K562 (cell line): ENCODE data around the gene TIMP2. TPM values are rescaled to one million over a fixed set of nuclear protein-coding genes. Genes with fewer than 3 reads are reported as not detected.

ENCODE experiments used
- ATAC-seq: fragments of 200-7000 bp; cut with Tn5 transposase; 3 replicates; pipeline ENCODE4 v1.9.1; 2020; ENCODE audit warnings: moderate library complexity
- BruUV-seq: library from RNA; stranded (reverse); fragments of 400-500 nt; replicated peaks from 2 replicates; lab custom pipeline; 2021; lab: Mats Ljungman, UMichigan
- CTCF ChIA-PET: fragments of 300-600 bp; formaldehyde crosslinking; extraction: SDS; loops from one replicate; lab custom pipeline; 2021; ENCODE audit warnings: low intra/inter-chr PET ratio; lab: Yijun Ruan, JAX
- POLR2A ChIA-PET: fragments of 300-600, 350-650 bp; sonication (Branson Sonifier 250); formaldehyde crosslinking; extraction: SDS; loops from one replicate; lab custom pipeline; 2021; ENCODE audit warnings: antibody characterized with exemption, inconsistent platforms; lab: Yijun Ruan, JAX
- DNase-seq, 4 experiments: peaks; one replicate each; pipeline versions ENCODE4 v3.0.0 to v3.0.0-alpha.2; 2011 to 2018; ENCODE audit warnings: low spot score in 3 of 4, mixed read lengths in 3 of 4; ENCODE audit errors: extremely low read depth in 1 of 4
- FAIRE-seq: peaks from 2 replicates; lab custom pipeline; 2011; peaks lifted over from hg19 to GRCh38; lab: Jason Lieb, UNC
- H2AFZ ChIP-seq: 2 replicates; pipeline ENCODE4 v1.6.0; 2011; ENCODE audit warnings: low read depth, low read length, control low read depth, inconsistent platforms
- H3K27ac ChIP-seq: fragments of 200-600 bp; 3 replicates; pipeline ENCODE4 v1.8.0; 2011; ENCODE audit warnings: low read depth, mild to moderate bottlenecking, control low read depth, inconsistent platforms, low read length, moderate library complexity, mixed read lengths; ENCODE audit errors: extremely low read depth
- H3K27me3 ChIP-seq, 2 experiments: fragments of 300-600 bp in 1 of 2; 2 replicates in 1 of 2; 3 replicates in 1 of 2; pipeline versions ENCODE4 v1.6.0 to v1.8.0; 2011; ENCODE audit warnings: inconsistent platforms in 2 of 2, low read length in 2 of 2, mild to moderate bottlenecking in 1 of 2, mixed read lengths in 1 of 2, moderate library complexity in 1 of 2; ENCODE audit not compliant: control insufficient read depth in 2 of 2, insufficient read depth in 2 of 2
- H3K36me3 ChIP-seq: fragments of 300-600 bp; 3 replicates; pipeline ENCODE4 v1.8.0; 2011; ENCODE audit warnings: mild to moderate bottlenecking, low read length, inconsistent platforms; ENCODE audit not compliant: control insufficient read depth, insufficient read depth
- H3K4me1 ChIP-seq, 2 experiments: fragments of 200-600 bp in 1 of 2; replicated peaks in 1 of 2; 2 replicates in 1 of 2; 3 replicates in 1 of 2; pipeline versions ENCODE4 v1.5.1 to v1.8.0; 2011; ENCODE audit warnings: inconsistent platforms in 2 of 2, low read length in 2 of 2, mild to moderate bottlenecking in 1 of 2, mixed read lengths in 1 of 2, moderate library complexity in 1 of 2; ENCODE audit not compliant: control insufficient read depth in 2 of 2, insufficient read depth in 2 of 2
- H3K4me2 ChIP-seq: 2 replicates; pipeline ENCODE4 v1.6.1; 2011; ENCODE audit warnings: low read length, control low read depth, inconsistent platforms, mixed read lengths; ENCODE audit not compliant: insufficient read depth
- H3K4me3 ChIP-seq: fragments of 200-600 bp; sonication (generic), shearing (Covaris generic); 2 replicates; pipeline ENCODE4 v1.5.1; 2016; ENCODE audit warnings: control low read depth, inconsistent platforms
- H3K79me2 ChIP-seq: fragments of 200-600 bp; 3 replicates; pipeline ENCODE4 v1.8.0; 2011; ENCODE audit warnings: low read length, inconsistent platforms; ENCODE audit not compliant: control insufficient read depth, insufficient read depth
- H3K9ac ChIP-seq, 2 experiments: 2 replicates each; pipeline versions ENCODE4 v1.6.0 to v1.6.1; 2011; ENCODE audit warnings: low read depth in 2 of 2, low read length in 2 of 2, control low read depth in 1 of 2, inconsistent platforms in 1 of 2, mild to moderate bottlenecking in 1 of 2, mixed read lengths in 1 of 2; ENCODE audit not compliant: insufficient read depth in 1 of 2
- H3K9me1 ChIP-seq: one replicate; pipeline ENCODE4 v1.6.0; 2011; ENCODE audit warnings: inconsistent platforms, mild to moderate bottlenecking, low read length, moderate library complexity; ENCODE audit not compliant: control insufficient read depth, insufficient read depth
- H3K9me3 ChIP-seq: replicated peaks from 2 replicates; pipeline ENCODE4 v1.5.1; 2011; ENCODE audit warnings: low read depth, low read length, inconsistent platforms; ENCODE audit not compliant: control insufficient read depth, insufficient read depth
- H4K20me1 ChIP-seq: replicated peaks from 2 replicates; pipeline ENCODE4 v1.6.1; 2011; ENCODE audit warnings: low read length, inconsistent platforms, mixed read lengths; ENCODE audit not compliant: control insufficient read depth, insufficient read depth
- CBFA2T2 ChIP-seq: fragments of 450-650 bp; conservative IDR thresholded peaks from 2 replicates; pipeline ENCODE4 v1.6.1; 2017; ENCODE audit warnings: mild to moderate bottlenecking
- HLTF ChIP-seq: fragments of 450-650 bp; IDR thresholded peaks from 2 replicates; pipeline ENCODE4 v1.6.1; 2016
- MEF2D ChIP-seq: conservative IDR thresholded peaks from 2 replicates; pipeline ENCODE4 v1.6.1; 2016; ENCODE audit warnings: low read depth, missing genetic modification characterization, missing compliant biosample characterization
- NFIC ChIP-seq: fragments of 450-650 bp; IDR thresholded peaks from 2 replicates; pipeline ENCODE4 v1.6.1; 2017; ENCODE audit warnings: mild to moderate bottlenecking, inconsistent platforms
- SMAD4 ChIP-seq: fragments of 250-450 bp; sonication (Bioruptor Pico); conservative IDR thresholded peaks from 2 replicates; pipeline ENCODE4 v1.8.0; 2021; ENCODE audit warnings: inconsistent platforms, mild to moderate bottlenecking, moderate library complexity
- TEAD1 ChIP-seq, 2 experiments: fragments of 450-650 bp in 1 of 2; sonication (generic) in 1 of 2; formaldehyde crosslinking; IDR thresholded peaks; 2 replicates each; pipeline versions ENCODE4 v1.4.0 to v1.8.0; 2020 to 2022; ENCODE audit warnings: mild to moderate bottlenecking in 2 of 2, missing genetic modification reagents in 1 of 2
- ZNF23 ChIP-seq: fragments of 250-450 bp; sonication (Bioruptor Pico); IDR thresholded peaks from 2 replicates; pipeline ENCODE4 v1.4.0; 2020; ENCODE audit warnings: mild to moderate bottlenecking
- ZNF436 ChIP-seq: fragments of 250-450, 450-650 bp; sonication (Bioruptor Pico); formaldehyde crosslinking; IDR thresholded peaks from 2 replicates; pipeline ENCODE4 v1.7.0; 2020; ENCODE audit warnings: mild to moderate bottlenecking
- WGBS: fragments of 100-300 bp; shearing (Covaris generic); methylation state at CpG from one replicate; pipeline ENCODE4 v1.1.6; 2016; ENCODE audit warnings: low coverage, mixed read lengths; ENCODE audit not compliant: insufficient coverage; ENCODE audit errors: missing lambda C conversion rate; 5-methylcytosine and 5-hydroxymethylcytosine counted together
- in situ Hi-C: fragments of 300-500 bp; cut with MboI; formaldehyde crosslinking; loops from 4 replicates; pipeline ENCODE4 v1.15.0; 2018; ENCODE audit warnings: inconsistent platforms, mixed read lengths
- intact Hi-C: fragments of 100-400 bp; cut with micrococcal nuclease; formaldehyde crosslinking; loops from 2 replicates; pipeline ENCODE4 v1.14.2; 2022
- polyA plus RNA-seq, 8 experiments: library from polyadenylated mRNA; depleted of rRNA in 4 of 8; stranded (reverse) in 5 of 8; unstranded in 3 of 8; fragments of >200 nt; fragmentation: Nextera tagmentation in 2 of 8; fragmentation: Illumina TruSeq in 1 of 8; extraction: Ambion mirVana in 2 of 8; extraction: Trizol in 1 of 8; gene quantifications; 2 replicates each; pipeline versions ENCODE4 v1.2.1 to v1.2.3, GENCODE V29; 2011 to 2014; ENCODE audit warnings: inconsistent platforms in 1 of 8, missing spikeins in 1 of 8
- total RNA-seq, 7 experiments: library from RNA; depleted of rRNA in 6 of 7; stranded (reverse); fragments of >200 nt in 6 of 7; fragmentation: Illumina TruSeq in 2 of 7; extraction: Trizol in 2 of 7; gene quantifications; 2 replicates each; pipeline versions ENCODE4 v1.2.1 to v1.2.3, GENCODE V29; 2011 to 2021; ENCODE audit warnings: low replicate concordance in 1 of 7
- TF ChIP-seq, protein P1 (sequence below): sonication (generic); formaldehyde crosslinking; IDR thresholded peaks from 2 replicates; pipeline ENCODE4 v1.8.1; 2023; ENCODE audit warnings: mild to moderate bottlenecking, missing genetic modification reagents
- TF ChIP-seq, protein P2 (sequence below): fragments of 250-450 bp; sonication (Bioruptor Pico); IDR thresholded peaks from 2 replicates; pipeline ENCODE4 v1.8.0; 2022; ENCODE audit warnings: moderate library complexity, mild to moderate bottlenecking, inconsistent platforms
- TF ChIP-seq, protein P3 (sequence below): fragments of 150-350 bp; IDR thresholded peaks from 2 replicates; pipeline ENCODE4 v1.6.1; 2014; ENCODE audit warnings: low read depth, mild to moderate bottlenecking, low read length, borderline replicate concordance

Gene TIMP2
- total and polyA plus RNA-seq, 9 of the 15 experiments (the other 6 are each of a cell fraction or from before 2014, with no cell fraction given): 0.55 TPM; not detected in 8

DNA sequence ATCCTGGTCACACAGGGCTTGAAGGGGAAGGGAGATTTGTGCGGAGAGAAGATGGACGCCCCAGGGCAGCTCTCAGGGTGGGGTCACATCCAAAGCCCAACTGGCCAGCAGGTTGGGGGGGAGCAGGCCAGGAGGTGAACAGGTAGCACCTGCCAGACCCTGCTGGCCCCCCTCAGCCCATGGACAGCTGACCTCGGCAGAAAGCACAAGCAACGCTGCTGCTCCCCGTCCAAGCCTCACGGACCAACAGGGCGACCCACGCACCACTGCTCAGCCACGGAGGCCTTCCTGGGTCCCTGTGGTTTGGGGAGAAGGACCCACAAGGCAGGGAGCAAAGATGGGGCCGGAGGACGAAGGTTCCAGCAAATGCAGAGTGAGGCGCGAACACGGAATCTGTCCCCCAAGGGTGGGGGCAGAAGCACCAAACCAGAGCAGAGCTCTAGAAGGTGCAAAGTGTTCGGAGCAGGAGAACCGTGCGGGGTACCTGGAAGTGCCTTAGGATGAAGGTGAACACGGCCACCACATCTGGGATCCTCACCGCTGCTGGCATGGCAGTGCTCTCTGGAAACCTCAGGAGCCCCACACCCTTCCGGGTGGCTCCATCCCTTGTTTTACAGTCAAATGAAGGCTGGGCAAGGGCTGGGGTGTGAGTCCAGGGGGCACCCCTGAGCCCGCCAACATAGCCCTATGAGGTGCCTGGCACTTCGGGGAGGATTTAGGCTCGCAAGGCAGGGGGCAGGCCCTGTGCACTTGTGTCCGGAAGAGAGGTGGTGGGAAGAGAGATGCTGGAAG, 40.1 kb downstream of the TIMP2 start (continued):
- TF ChIP-seq, protein P1, sequence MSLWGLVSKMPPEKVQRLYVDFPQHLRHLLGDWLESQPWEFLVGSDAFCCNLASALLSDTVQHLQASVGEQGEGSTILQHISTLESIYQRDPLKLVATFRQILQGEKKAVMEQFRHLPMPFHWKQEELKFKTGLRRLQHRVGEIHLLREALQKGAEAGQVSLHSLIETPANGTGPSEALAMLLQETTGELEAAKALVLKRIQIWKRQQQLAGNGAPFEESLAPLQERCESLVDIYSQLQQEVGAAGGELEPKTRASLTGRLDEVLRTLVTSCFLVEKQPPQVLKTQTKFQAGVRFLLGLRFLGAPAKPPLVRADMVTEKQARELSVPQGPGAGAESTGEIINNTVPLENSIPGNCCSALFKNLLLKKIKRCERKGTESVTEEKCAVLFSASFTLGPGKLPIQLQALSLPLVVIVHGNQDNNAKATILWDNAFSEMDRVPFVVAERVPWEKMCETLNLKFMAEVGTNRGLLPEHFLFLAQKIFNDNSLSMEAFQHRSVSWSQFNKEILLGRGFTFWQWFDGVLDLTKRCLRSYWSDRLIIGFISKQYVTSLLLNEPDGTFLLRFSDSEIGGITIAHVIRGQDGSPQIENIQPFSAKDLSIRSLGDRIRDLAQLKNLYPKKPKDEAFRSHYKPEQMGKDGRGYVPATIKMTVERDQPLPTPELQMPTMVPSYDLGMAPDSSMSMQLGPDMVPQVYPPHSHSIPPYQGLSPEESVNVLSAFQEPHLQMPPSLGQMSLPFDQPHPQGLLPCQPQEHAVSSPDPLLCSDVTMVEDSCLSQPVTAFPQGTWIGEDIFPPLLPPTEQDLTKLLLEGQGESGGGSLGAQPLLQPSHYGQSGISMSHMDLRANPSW (CRISPR knock-in tag): no peak
- no peak for TF ChIP-seq MEF2D (tag)
- TF ChIP-seq, all 486 proteins: peak for 0

DNA sequence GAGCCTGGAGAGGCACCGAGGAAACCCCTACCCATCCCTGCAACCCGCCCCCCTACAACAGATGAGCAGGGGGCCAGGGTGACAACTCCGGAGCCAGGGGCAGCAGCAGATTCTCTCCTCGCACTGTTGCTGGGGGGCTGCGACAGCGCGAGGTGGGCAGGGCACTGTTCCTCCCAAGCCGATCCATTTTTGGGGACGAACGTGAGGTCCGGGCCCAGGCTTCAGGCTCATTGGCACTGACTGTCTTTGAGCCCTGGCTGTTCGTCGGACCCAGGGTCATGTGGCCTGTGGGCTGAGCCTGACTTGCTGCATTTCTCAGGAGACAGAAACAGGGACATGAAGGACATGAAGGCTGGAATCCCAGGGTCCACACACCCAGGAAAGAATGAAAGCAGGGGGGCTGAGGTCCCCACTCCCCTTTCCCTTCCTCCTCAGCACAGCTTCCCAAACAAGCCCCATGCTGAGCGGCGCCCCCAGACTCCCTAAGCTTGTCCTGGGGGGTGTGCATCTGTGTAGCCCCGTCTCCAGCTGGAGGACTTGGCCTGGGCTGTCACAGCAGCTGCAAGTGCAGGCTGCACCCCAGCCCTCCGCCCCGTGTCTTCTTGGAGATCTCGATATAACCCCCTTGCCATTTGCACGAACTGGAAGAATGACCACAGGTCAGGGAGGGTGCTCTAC, 40.9 kb downstream of the TIMP2 start:
- H3K4me3 ChIP-seq: no peak overlapping the region
- H3K4me1 ChIP-seq: peaks cover 16 to 34% of the 10 kb centered on the region in 2 experiments
- no peak for TF ChIP-seq ZNF23 (CRISPR knock-in tag)
- no peak for TF ChIP-seq SMAD4
- no peak for TF ChIP-seq ZNF436 (CRISPR knock-in tag)
- TF ChIP-seq CBFA2T2: no peak
- TF ChIP-seq, protein P2, sequence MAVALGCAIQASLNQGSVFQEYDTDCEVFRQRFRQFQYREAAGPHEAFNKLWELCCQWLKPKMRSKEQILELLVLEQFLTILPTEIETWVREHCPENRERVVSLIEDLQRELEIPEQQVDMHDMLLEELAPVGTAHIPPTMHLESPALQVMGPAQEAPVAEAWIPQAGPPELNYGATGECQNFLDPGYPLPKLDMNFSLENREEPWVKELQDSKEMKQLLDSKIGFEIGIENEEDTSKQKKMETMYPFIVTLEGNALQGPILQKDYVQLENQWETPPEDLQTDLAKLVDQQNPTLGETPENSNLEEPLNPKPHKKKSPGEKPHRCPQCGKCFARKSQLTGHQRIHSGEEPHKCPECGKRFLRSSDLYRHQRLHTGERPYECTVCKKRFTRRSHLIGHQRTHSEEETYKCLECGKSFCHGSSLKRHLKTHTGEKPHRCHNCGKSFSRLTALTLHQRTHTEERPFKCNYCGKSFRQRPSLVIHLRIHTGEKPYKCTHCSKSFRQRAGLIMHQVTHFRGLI (CRISPR knock-in tag): no peak
- TF ChIP-seq HLTF: no peak
- no peak for TF ChIP-seq NFIC
- TF ChIP-seq, protein P3, sequence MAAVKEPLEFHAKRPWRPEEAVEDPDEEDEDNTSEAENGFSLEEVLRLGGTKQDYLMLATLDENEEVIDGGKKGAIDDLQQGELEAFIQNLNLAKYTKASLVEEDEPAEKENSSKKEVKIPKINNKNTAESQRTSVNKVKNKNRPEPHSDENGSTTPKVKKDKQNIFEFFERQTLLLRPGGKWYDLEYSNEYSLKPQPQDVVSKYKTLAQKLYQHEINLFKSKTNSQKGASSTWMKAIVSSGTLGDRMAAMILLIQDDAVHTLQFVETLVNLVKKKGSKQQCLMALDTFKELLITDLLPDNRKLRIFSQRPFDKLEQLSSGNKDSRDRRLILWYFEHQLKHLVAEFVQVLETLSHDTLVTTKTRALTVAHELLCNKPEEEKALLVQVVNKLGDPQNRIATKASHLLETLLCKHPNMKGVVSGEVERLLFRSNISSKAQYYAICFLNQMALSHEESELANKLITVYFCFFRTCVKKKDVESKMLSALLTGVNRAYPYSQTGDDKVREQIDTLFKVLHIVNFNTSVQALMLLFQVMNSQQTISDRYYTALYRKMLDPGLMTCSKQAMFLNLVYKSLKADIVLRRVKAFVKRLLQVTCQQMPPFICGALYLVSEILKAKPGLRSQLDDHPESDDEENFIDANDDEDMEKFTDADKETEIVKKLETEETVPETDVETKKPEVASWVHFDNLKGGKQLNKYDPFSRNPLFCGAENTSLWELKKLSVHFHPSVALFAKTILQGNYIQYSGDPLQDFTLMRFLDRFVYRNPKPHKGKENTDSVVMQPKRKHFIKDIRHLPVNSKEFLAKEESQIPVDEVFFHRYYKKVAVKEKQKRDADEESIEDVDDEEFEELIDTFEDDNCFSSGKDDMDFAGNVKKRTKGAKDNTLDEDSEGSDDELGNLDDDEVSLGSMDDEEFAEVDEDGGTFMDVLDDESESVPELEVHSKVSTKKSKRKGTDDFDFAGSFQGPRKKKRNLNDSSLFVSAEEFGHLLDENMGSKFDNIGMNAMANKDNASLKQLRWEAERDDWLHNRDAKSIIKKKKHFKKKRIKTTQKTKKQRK: no peak
- no peak for TF ChIP-seq TEAD1 (CRISPR knock-in tag; IDR thresholded peaks at IDR 0.05)

More for the DNA sequence above, 40.9 kb downstream of the TIMP2 start:
- H3K79me2 ChIP-seq: no peaks in the 10 kb centered on the region
- H3K36me3 ChIP-seq: no peaks in the 10 kb centered on the region
- intact Hi-C loops: no loop called here
- no peak for FAIRE-seq
- H3K9ac ChIP-seq: peak overlapping the region in 1 of 2 experiments; percentile 14; a peak in 1 of 4 replicates
- CTCF ChIA-PET: no interaction called here
- BruUV-seq: no TSS peak
- 39% methylated on average over 18 of the region's 20 CpGs for WGBS
- H4K20me1 ChIP-seq: peaks cover 4% of the 10 kb centered on the region; the same call in 1 of the 2 replicates
- no peak for ATAC-seq
- in situ Hi-C loops: loop anchor here (5.0 kb wide), 1 partner anchor 83 kb away; no protein-coding TSS in a partner anchor
- H3K9me1 ChIP-seq: peaks cover 4% of the 10 kb centered on the region
- no peak overlapping the region for H2AFZ ChIP-seq
- peaks cover 24 to 56% of the 10 kb centered on the region in 2 experiments for H3K27me3 ChIP-seq
- no peak overlapping the region for H3K4me2 ChIP-seq
- no peaks in the 10 kb centered on the region for H3K9me3 ChIP-seq
- H3K27ac ChIP-seq: no peak overlapping the region
- POLR2A ChIA-PET: no interaction called here
- no peak for DNase-seq
